Stimulated activated CD4-positive, alpha-beta T cell treated with anti-CD3 and anti-CD28 coated beads, Interleukin-15, amount 100 ng/mL, for 48 hours (primary cell): Measurements from ENCODE around the gene M6PR.

Experiments
- DNase-seq, 2 donors: peaks; one replicate each; pipeline ENCODE4 v3.0.0-alpha.2; 2020; ENCODE audit warnings: low read depth in 2 of 2

Gene M6PR

DNA sequence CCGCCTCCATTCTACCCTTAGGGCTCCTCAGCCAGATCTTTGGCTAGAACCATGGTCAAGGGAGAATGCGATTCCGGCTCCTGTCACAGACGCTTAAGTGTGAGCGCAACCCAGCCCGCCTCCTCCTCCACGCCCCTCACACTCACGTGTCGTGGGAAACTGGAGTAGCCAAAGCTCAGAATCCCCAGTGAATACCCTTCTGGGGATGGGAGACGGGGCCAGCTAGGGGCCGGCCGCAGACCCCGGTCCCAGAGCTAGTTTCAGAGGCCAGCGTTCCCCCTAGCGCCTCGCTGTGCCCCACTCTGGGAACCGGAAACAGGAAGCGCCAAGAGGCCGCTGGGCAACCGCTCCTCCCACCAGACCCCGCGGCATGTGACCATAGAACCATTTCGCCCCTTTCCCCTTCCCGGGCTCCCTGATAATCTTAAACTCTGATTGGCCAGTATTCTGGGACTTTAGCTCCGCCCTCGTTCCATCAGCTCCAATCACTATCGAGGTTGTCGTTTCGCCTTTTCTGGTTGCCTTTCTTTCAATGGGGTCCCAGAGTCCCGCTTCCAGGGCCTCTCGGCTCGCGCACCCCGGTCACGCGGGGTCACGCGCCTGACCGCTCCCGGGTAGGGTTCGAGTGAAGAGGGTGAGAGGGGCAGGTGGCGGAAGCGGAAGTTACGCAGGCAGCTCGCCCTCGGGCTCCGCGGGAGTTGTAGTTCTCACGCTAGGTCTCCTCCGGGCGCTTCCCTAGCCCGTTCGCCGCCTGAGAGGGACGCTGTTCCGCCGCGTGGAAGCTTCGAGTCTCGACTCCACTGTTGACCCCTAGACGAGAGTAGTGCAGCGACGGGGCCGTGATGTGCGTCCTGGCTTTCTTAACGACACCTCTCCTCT, at the start of gene M6PR:
M6PR (minus strand) TSS at position 304 of the 879 bp plus-strand sequence. CDS start 3,241 bp downstream, outside the sequence.
- peak; percentile 91 to 92 for DNase-seq

DNA sequence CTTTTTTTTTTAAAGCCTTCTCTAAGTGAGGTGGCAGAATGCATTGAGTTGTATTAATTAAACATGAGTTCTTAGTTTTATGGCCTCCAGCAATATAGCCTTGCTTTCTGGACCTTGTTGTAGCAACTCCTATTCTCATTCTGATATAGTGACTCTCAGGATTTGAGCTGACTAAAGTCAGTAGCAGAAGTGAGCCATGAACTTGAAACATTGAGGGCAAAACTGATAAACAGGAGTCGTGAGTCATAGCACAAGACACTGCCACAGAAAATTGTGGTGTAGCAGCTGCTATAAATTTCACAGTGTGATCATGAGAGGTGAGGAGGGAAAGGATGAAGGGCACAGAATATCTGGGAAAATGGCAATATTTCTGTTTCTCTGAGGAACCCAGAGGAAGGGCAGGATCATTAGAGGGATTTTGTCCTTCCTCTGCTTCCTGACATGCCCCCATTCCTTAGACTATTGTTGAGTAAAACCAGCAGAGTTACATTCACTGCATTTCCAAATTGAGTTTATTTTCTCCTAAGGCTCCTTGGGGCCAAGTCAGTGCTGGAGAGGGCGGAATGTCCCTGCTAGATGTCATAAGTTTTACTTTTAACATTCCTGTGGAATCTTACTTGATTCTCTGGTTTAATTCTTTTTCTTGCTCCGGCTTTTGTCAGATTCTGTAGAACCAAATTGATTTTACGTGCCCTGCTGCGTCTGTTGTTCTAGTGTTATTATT, 47.4 kb upstream of the M6PR start:
- DNase-seq: peak in 1 of 2 donors; percentile 12

DNA sequence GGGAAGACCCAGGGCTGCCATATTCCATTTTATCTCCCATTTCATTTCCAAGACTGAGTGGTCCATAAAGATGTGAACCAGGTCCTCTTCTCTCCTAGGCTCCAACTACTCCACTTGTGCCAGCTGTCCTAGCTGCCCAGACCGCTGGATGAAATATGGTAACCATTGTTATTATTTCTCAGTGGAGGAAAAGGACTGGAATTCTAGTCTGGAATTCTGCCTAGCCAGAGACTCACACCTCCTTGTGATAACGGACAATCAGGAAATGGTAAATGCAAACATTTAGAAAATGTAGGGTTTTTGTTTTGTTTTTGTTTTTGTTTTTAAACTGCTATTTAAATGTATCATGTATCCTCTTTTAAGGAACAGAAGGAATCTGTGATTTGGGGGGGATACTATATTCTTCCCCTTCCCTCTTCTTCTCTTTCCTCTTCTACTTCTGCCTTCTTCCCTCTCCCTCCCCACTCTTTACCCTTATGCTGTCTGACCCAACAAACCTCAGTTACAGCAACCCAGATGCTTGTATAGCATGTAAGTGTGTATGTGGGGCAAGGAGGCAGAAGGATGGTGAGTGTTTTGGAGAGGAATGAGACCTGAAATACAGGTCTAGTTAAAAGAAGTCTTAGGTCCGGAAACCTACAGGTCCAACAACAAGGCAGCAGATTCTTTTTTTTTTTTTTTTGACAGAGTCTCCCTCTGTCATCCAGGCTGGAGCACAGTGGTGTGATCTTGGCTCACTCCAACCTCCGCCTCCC, 45.8 kb upstream of the M6PR start:
- DNase-seq: no peak

DNA sequence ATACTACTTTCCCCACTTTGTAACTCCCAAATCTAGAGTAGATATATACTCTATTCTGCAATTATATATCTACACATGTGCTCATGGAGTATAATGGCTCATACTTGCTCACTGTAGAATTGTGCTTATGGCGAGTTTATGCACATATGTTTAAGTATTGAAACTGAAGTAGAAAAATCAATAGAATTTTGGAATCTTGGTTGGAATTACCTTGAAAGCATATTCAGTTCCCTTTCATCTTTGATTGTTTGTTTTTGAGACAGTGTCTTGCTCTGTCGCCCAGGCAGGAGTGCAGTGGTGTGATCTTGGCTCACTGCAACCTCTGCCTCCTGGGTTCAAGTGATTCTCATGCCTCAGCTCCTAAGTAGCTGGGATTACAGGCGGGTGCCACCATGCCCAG, 44.4 kb upstream of the M6PR start:
- no peak for DNase-seq

DNA sequence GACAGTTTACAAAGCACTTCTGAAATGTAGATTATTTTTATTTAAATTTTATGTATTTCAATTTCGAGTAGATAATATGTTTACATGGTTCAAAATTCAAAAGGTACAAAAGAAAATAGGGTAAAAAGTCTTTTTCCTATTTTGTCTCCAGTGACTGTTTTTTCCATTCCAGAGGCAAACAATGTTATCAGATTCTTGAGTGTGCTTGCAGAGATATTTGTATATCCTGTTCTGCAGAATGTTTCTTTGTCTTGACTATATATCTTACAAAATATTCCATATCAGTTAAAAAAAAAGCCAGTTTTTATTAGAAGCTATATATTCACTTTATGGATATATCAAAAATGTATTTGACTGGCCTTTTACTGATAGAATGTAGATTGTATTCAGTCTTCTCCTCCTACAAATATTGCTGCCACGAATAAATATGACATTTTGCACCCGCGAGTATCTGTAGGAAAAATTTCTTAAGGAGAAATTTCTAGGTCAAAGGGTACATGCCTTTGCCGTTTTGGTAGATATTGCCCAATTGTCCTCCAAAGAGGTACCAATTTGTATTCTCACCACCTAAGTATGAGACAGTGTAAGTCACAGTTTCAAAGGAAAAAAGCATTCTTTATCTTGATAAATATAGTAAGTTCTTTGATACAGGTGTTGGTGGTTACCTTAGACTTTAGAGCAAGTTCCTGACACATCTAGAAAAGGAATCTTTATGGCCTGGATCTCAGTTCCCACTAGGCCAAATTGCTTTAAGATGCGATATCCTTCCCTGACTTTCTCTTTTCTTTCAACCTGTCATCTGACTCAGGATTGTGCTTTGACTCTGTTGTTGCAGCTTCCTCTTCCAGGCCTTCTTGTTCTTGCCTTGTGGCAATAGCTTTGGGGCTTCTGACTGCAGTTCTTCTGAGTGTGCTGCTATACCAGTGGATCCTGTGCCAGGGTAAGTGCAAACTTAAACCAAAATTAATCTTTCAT, 42.2 kb upstream of the M6PR start:
- no peak for DNase-seq

DNA sequence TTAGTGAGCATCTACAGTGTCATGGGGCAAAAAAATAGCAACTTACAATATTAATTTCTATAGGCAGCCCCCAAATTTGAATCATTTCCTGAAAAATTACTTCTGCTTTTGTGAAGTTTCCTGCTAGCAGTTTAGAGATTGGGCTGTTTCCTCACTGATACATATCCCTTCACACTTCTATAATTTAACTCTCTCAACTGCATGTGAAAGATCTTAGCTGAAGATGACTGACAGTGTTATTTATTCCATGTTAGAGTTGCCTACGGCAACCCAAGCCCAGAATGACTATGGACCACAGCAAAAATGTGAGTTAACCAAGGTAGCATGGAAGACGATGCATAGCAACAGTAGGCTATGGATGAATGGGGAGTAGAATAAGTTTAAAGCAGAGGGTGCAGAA, 40.0 kb upstream of the M6PR start, which contains the start of gene KLRG1:
KLRG1 (plus strand) TSS at position 134 of the 400 bp plus-strand sequence; CDS start at position 224, 90 bp downstream.
- no peak for DNase-seq

DNA sequence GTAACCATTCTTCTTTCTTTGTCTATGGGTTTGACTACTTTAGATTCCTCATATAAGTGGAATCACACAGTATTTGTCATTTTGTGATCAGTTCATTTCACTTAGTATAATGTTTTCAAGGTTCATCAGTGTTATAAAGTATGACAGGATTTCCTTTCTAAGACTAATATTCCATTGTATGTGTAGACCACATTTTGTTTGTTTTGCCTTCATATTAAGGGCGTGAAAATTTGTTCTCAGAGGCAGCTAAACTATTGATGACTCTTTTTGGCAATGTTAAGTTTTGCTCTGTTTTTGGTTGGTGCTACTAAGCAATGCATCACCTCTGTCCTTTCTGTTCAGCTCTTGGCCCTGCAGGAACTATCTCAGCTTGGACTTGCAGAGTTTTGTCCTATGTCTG, 38.2 kb upstream of the M6PR start:
- DNase-seq: no peak

DNA sequence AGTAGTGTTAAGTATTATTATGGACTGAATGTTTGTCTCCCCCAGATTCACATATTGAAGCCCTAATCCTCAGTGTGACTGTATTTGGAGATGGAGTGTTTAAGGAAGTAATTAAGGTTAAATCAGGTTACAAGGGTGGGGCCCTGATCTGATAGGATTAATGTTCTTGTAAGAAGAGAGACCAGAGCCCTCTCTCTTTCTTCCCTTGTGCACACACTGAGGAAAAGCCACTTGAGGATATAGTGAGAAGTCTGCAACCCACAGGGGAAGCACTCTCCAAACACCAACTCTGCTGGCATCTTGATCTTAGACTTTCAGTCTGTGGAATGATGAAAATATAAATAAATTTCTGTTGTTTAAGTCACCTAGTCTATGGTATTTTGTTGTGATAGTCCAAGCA, 37.7 kb upstream of the M6PR start:
- no peak for DNase-seq

DNA sequence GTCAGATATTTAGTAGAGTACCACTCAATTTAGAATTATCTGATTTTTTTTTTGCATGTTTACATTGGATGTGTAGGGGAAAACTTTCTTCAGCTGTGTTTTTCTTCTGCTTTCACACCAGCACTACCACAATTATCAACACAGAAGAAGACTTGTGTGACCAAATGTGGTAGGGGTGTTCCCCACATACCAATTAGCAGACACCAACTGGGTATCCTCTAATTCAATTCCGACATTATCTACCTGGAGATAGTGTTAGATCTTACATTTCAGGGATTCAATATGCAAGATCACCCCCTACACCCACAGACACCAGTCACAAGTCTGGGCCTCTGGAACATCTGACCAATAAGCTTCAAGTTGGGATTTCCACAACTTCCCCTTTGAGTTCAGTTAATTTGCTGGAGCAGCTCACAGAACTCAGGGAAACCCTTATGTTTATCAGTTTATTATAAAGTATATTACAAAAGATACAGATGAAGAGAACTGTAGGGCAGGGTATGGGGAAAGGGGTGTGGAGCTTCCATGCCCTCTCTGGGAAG, 35.8 kb upstream of the M6PR start:
- no peak for DNase-seq

DNA sequence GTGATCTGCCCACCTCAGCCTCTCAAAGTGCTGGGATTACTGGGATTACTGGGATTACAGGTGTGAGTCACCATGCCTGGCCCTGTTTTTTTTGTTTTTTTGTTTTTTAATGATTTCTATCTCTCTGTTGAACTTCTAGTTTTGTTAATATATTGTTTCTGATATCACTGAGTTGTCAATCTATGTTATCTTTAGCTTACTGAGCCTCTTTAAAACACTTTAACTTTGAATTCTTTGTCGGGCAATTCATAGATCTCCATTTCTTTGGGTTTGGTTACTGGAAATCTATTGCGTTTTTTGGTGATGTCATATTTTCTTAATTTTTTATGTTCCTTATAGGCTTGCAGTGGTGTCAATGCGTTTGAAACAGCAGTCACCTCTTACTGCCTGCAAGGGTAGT, 30.7 kb upstream of the M6PR start:
- DNase-seq: no peak

DNA sequence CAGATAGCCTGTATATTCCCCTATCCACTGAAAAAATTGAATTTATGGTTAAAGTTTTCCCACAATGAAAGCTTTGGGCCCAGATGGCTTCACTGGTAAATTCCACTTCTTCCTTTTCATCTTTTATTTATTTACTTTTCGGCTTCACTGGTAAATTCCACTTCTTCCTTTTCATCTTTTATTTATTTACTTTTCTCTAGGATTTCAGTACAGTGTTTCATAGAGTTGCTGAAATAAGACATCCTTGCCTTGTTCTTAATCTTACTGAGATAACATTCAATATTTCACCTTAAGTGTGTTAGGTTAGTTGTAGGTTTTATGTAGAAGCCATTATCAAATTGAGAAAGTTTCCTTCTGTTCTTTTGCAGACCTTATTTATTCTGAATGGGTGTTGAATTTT, 21.0 kb upstream of the M6PR start:
- DNase-seq: no peak

DNA sequence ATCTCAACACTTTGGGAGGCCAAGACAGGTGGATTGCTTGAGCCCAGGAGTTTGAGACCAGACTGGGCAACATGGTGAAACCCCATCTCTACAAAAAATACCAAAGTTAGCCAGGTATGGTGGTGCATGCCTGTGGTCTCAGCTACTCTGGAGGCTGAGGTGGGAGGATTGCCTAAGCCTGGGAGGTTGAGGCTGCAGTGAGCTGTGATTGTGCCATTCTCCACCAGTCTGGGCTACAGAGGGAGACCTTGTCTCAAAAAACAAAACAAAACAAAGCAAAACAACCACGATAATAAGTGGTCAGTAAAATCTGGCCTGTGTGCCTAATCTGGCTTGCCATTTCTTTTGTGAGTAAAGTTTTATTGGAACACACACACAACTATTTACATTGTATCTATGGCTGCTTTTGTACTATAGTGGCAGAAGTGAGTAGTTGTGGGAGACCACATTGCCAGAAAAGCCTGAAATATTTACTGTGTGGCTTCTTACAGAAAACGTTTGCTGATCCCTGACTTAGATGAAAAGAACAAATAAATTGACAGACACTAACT, 20.5 kb upstream of the M6PR start:
- no peak for DNase-seq

DNA sequence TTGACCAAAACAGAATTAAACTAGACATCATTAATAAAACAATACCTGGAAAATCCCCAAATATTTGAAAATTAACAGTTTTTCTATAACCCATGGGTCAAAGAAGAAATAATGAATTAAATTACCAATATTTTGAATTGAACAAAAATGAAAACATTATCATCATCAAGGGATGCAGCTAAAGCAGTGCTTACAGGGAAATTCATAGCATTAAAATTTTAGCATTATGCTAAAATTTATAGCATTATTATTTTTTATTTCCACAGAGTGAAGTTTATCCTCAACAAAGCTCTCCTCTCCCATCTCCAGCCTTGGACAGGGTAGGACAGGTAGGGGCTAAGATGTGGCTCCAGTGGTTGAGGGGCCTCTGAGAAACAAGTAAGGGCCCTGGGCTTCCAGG, 19.3 kb upstream of the M6PR start:
- no peak for DNase-seq

DNA sequence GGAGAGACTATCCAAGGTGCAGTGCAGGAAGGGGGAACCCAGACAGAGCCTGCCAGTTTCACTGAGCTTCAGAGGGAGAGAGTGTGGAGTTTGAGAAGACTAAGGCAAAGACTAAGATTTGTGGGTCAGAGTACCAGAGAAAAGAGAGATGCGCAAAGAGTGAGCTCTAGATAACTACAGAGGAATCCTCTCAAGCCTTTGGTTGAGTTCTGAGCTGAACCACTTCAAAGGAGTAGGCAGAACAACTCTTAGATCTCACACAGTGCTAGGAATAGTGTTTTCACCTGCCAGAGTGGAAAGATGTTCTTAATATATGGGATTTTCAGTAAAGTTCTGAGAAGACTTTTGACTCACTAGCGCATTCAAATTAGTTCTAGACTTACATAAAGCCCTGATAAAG, 10.7 kb upstream of the M6PR start:
- no peak for DNase-seq

DNA sequence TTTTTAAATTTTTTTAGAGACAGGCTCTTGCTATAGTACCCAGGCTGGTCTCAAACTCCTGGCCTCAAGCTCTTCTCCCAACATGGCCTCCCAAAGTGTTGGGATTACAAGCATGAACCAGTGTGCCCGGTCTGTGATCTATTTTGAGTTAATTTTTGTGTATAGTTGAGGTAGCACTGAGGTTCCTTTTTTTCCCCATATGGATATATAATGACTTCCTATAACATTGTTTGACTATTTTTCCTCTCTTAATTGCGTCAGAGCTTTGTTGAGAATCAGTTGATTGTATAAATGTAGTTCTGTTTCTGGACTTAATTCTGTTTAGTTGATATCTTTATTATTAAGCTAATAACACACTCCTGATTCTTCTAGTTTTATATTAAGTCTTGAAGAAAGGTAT, 8.6 kb upstream of the M6PR start:
- no peak for DNase-seq

DNA sequence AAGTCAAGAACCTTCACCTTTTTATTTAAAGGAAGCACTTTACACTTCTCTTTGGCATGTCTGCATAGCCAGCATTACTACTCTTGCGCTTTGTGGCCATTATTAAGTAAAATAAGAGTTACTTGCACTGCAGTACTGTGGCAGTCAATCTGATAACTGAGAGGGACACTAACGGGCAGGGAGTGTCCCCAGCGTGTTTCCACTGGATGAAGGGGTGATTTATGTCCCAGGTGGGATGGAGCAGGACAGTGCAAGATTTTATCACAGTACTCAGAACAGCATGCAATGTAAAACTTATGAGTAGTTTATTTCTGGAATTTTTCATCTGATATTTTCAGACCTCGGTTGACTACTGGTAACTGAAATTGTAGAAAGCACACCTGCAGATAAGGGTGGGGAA, 8.1 kb upstream of the M6PR start:
- DNase-seq: no peak

DNA sequence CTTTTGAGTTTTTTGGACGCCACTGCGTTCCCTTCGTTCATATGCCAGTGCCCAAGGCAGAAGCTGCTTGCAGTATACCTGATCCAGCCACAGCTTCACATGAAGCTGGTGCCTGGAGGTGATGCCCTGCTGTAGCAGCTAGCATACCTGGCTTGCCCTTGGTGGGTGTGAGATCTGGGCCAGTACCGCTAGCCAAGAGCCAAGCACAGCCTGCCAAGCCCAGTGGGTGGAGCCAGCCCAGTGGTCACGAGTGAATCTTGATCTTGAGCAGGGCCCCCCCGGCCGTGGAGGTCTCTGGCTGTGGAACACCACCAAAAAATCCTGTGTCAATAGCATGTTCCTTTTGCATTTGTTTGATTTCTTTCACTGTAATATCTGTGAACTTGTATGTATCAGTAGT, 7.3 kb upstream of the M6PR start:
- DNase-seq: no peak

DNA sequence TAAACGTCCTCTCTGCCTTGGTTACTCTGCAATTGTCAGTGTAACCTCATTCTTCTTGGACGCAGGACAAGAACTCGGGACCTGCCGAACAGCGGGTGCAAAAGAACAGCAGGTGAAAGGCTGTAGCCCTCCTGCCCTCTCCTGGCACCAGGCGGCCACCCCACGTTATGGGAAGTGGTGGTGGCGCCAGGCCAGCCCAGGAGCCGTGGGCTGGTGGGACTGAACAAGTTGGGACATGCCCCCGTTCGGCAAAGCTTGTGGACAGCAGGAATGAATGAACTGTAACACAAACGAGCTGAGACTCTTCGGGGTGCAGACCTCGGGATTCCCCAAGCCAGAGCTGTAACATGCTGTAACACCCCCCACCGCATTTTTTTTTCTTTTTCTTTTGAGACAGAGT, 6.6 kb upstream of the M6PR start:
- DNase-seq: no peak

DNA sequence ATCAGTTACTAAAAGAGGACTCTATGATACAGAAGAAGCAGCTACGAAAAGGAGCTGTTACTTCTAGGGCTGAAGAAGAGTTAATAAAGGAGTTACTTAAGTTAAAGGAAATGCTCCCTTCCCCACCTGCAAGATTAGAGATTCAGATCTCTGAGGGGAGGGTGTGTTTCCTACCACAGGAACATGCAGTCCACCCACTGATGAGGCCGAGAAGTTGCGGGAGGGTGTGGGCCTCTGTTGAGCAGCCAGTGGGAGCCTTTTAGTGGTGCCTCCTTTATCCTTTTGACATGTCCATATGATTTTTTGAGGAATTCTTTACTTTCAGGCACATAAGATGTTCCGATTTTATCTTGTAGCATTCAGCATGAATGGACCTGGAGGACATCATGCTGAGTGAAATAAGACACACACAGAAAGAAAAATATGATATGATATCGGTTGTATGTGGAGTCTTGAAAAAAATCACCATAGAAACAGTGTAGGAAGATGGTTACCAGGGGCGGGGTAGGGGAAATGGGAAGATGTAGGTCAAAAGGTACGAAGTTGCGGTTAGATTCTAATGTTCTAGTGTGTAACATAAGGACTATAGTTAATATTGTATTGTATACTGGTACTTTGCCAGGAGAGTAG, 4.4 kb upstream of the M6PR start:
- DNase-seq: peak in 1 of 2 donors; percentile 4

DNA sequence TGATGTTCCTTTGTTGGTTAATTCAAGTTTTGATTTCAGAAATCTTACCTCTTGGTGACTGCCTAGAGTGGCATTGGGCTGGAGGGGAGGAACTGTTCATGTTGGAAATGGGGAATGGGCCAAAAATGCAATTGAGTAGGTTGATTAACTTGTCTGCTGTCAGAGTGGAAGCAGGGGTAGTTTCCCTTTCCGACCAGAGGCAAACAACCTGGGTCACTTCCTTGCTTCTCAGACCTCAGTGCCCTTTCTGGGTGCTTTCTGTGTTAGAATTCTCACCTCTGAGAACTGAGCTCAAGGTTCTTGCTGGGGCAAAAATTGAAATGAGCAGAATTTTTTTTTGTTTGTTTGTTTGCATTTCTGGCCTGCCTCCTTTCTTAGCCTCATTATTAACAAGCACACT, 2.3 kb upstream of the M6PR start:
- peak in 1 of 2 donors; percentile 10 for DNase-seq
